A549 treated with RU486 at 1 μM for 4 hours (cell line): ENCODE data around the gene SUGCT. TPM values are rescaled to one million over a fixed set of nuclear protein-coding genes. Genes with fewer than 3 reads are reported as not detected.

ENCODE experiments used
- total RNA-seq: library from RNA; stranded (reverse); fragments of 200-300 nt; extraction: Qiagen RNA extraction; gene quantifications from 5 replicates; pipeline ENCODE4 v1.2.3, GENCODE V29; 2022; ENCODE audit warnings: low read depth

Gene SUGCT
- 0.67 to 1.8 TPM (median 1.2 TPM) in 5 replicates for total RNA-seq

DNA sequence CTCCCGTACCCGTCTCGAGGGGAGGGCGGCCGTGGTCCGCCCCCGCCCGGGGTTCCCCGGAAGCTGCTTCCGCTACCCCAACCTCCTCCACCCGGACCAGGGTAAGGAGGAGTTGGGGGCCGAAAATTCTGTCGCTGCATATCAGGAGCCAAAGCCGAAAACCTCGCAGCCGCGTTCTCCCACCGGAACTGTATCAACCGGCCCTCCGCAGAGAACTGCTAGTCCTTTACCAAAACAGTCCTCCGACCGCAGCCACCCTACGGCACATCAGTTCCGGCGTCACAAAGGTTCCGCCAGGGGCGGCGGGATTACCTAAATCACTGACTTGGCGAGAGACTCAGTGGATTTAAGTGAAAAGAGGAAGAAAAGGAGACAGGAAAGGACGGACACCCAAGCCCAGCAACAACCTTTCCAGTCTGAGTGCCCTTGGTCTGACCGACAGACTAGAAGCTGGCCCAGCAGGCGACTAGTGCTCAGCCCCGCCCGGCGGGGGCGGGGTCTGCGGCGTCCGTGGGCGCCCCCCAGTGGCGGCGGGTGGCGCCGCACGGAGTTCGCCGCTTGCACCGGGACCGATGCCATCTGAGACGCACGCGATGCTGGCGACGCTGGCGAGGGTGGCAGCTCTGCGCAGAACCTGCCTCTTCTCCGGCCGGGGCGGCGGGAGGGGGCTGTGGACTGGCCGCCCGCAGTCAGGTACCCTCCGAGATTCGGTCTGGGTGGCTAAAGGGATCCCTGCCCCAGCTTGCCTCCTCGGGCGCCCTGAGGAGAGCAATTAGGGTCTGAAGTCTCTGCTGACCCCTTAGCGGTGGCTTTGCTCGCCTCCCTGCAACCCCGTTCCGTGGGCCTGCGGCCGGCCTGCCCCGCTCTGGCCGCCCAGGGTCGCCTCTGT, at the start of gene SUGCT, which contains the start of gene MPLKIP:
Gene SUGCT, plus strand, starts transcription at position 578 of the 889 bp plus-strand sequence.
Gene MPLKIP, minus strand, starts transcription at position 195 of the 889 bp plus-strand sequence. Its CDS starts 55 bp downstream, at position 140.

Other genes starting within 250 kb of the SUGCT start
- 19.2 to 23.2 TPM (median 20.7 TPM) in 5 replicates for gene CDK13, start 184.7 kb upstream of the SUGCT start, total RNA-seq
- 25.9 to 45.4 TPM (median 40.8 TPM) in 5 replicates for gene MPLKIP, start 383 bp upstream of the SUGCT start, total RNA-seq